Osteocyte (in vitro differentiated cells): Measurements from ENCODE around the gene SLC4A9. TPM values are rescaled to one million over a fixed set of nuclear protein-coding genes. Genes with fewer than 3 reads are reported as not detected.
A peak's percentile ranks its signal among the peaks of the same experiment; 100 is the strongest.

Experiments used
- DNase-seq: peaks from one replicate; pipeline ENCODE4 v3.0.0; 2021; ENCODE audit warnings: mixed read lengths; ENCODE audit not compliant: unreplicated experiment; ENCODE audit errors: extremely low spot score
- H3K27ac Mint-ChIP-seq: one replicate; pipeline ENCODE4 v1.8.0; 2021; ENCODE audit warnings: mild to moderate bottlenecking, mixed read lengths; ENCODE audit not compliant: unreplicated experiment
- H3K27me3 Mint-ChIP-seq: one replicate; pipeline ENCODE4 v1.8.0; 2021; ENCODE audit warnings: mixed read lengths; ENCODE audit not compliant: unreplicated experiment
- H3K36me3 Mint-ChIP-seq: one replicate; pipeline ENCODE4 v1.8.0; 2021; ENCODE audit warnings: mixed read lengths; ENCODE audit not compliant: unreplicated experiment
- H3K4me1 Mint-ChIP-seq: one replicate; pipeline ENCODE4 v1.8.0; 2021; ENCODE audit warnings: mixed read lengths; ENCODE audit not compliant: unreplicated experiment
- H3K4me3 Mint-ChIP-seq: one replicate; pipeline ENCODE4 v1.8.0; 2021; ENCODE audit warnings: mild to moderate bottlenecking, moderate library complexity, mixed read lengths; ENCODE audit not compliant: unreplicated experiment
- H3K9me3 Mint-ChIP-seq: one replicate; pipeline ENCODE4 v1.8.0; 2021; ENCODE audit warnings: mixed read lengths; ENCODE audit not compliant: unreplicated experiment
- CTCF ChIP-seq: fragments of 200-600 bp; sonication (generic); IDR thresholded peaks from 2 replicates; pipeline ENCODE4 v1.5.0; 2021; ENCODE audit warnings: antibody characterized with exemption, mild to moderate bottlenecking, moderate library complexity
- total RNA-seq: library from RNA; stranded (reverse); gene quantifications from 2 replicates; pipeline ENCODE4 v1.2.1, GENCODE V29; 2021

SLC4A9 gene
- total RNA-seq, 1 donor from 2014 or later: not detected

- Mint-ChIP-seq H3K36me3 (no peaks in the 10 kb centered on the region), H3K4me3 (peak overlapping the region; percentile 32), H3K27ac (no peak overlapping the region), H3K4me1 (peaks cover 14% of the 10 kb centered on the region), H3K27me3 (no peaks in the 10 kb centered on the region), H3K9me3 (no peaks in the 10 kb centered on the region)
- TF ChIP-seq CTCF: no peak
- DNase-seq: no peak
Observed at GRCh38 chr5:140347360-140347759, 12.6 kb upstream of the SLC4A9 start.

DNA sequence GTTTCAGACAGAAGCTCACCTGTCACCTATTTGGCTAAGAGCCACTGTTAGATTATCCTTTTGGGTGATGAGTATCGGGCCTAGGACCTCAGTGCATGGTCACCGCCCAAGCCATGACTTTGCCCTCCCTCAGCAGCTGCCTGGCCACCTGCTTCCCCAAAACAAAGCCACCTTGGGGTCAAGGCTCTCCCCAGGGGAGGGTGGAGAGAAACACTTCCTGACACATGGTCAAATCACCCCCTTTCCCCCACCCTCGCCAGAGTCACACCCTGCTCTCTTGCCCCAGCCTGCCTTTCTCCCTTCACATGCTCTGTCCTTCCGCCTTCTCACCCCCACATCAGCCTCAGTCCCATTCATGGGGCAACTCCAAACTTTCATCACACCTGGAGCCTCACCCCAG lies 11.9 kb upstream of the SLC4A9 start:
- Mint-ChIP-seq H3K27me3 (no peaks in the 10 kb centered on the region), H3K36me3 (no peaks in the 10 kb centered on the region), H3K9me3 (no peaks in the 10 kb centered on the region), H3K4me1 (peaks cover 14% of the 10 kb centered on the region), H3K27ac (no peak overlapping the region), H3K4me3 (no peak overlapping the region)
- no peak for DNase-seq
- no peak for TF ChIP-seq CTCF

GRCh38 chr5:140349244-140349643 lies 10.8 kb upstream of the SLC4A9 start:
- H3K36me3 Mint-ChIP-seq: no peaks in the 10 kb centered on the region
- no peaks in the 10 kb centered on the region for H3K9me3 Mint-ChIP-seq
- no peak for DNase-seq
- peaks cover 14% of the 10 kb centered on the region for H3K4me1 Mint-ChIP-seq
- H3K4me3 Mint-ChIP-seq: no peak overlapping the region
- H3K27me3 Mint-ChIP-seq: no peaks in the 10 kb centered on the region
- no peak for TF ChIP-seq CTCF
- no peak overlapping the region for H3K27ac Mint-ChIP-seq

- H3K9me3 Mint-ChIP-seq: no peaks in the 10 kb centered on the region
- no peak overlapping the region for H3K27ac Mint-ChIP-seq
- H3K4me1 Mint-ChIP-seq: peaks cover 7% of the 10 kb centered on the region
- DNase-seq: no peak
- no peaks in the 10 kb centered on the region for H3K27me3 Mint-ChIP-seq
- no peak overlapping the region for H3K4me3 Mint-ChIP-seq
- TF ChIP-seq CTCF: peak; percentile 90
- H3K36me3 Mint-ChIP-seq: no peaks in the 10 kb centered on the region
Observed at GRCh38 chr5:140351609-140352334, 8.2 kb upstream of the SLC4A9 start.

GRCh38 chr5:140355546-140355945 lies 4.4 kb upstream of the SLC4A9 start:
- no peak for TF ChIP-seq CTCF
- H3K9me3 Mint-ChIP-seq: no peaks in the 10 kb centered on the region

More at GRCh38 chr5:140355546-140355945, 4.4 kb upstream of the SLC4A9 start:
- Mint-ChIP-seq H3K27me3 (no peaks in the 10 kb centered on the region), H3K4me3 (no peak overlapping the region), H3K36me3 (no peaks in the 10 kb centered on the region), H3K27ac (no peak overlapping the region), H3K4me1 (peaks cover 10% of the 10 kb centered on the region)
- no peak for DNase-seq
